DOHH2 (cell line): ENCODE results near the gene LRRC75B.
"Not testable (repeated sequence)": the region's sequence is repeated elsewhere in the genome, so short reads cannot be mapped to it uniquely, and the experiment has no call there.

ENCODE experiments used
- H3F3A ChIP-seq: fragments of 200-600 bp; sonication (generic), shearing (Covaris generic); 2 replicates; pipeline ENCODE4 v1.6.0; 2016; ENCODE audit warnings: antibody characterized with exemption, mild to moderate bottlenecking; ENCODE audit not compliant: control insufficient read depth, insufficient read depth
- H3K27ac ChIP-seq: fragments of 200-600 bp; sonication (generic); 2 replicates; pipeline ENCODE4 v1.5.1; 2014; ENCODE audit warnings: low read depth, mild to moderate bottlenecking, low read length, moderate library complexity
- H3K27me3 ChIP-seq: fragments of 200-600 bp; sonication (generic); 2 replicates; pipeline ENCODE4 v1.6.1; 2014; ENCODE audit warnings: mild to moderate bottlenecking, low read length, mixed read lengths; ENCODE audit not compliant: control insufficient read depth
- H3K36me3 ChIP-seq: fragments of 200-600 bp; sonication (generic); 2 replicates; pipeline ENCODE4 v1.6.1; 2014; ENCODE audit warnings: mild to moderate bottlenecking, low read length, moderate library complexity, mixed read lengths; ENCODE audit not compliant: control insufficient read depth
- H3K4me1 ChIP-seq: fragments of 200-600 bp; sonication (generic); 2 replicates; pipeline ENCODE4 v1.6.1; 2014; ENCODE audit warnings: mild to moderate bottlenecking, low read length, mixed read lengths; ENCODE audit not compliant: control insufficient read depth
- H3K4me2 ChIP-seq: fragments of 200-600 bp; sonication (generic); 2 replicates; pipeline ENCODE4 v1.6.0; 2014; ENCODE audit warnings: mild to moderate bottlenecking, low read length, moderate library complexity
- H3K4me3 ChIP-seq: fragments of 200-600 bp; sonication (generic); 2 replicates; pipeline ENCODE4 v1.5.1; 2014; ENCODE audit warnings: mild to moderate bottlenecking, low read length, mixed read lengths
- H3K79me2 ChIP-seq: fragments of 200-600 bp; sonication (generic); 2 replicates; pipeline ENCODE4 v1.6.1; 2014; ENCODE audit warnings: mild to moderate bottlenecking, low read length, mixed read lengths; ENCODE audit not compliant: control insufficient read depth
- H3K9me2 ChIP-seq: fragments of 200-600 bp; sonication (generic); replicated peaks from 2 replicates; pipeline ENCODE4 v1.6.1; 2014; ENCODE audit warnings: mild to moderate bottlenecking, low read length, mixed read lengths; ENCODE audit not compliant: control insufficient read depth
- H3K9me3 ChIP-seq: fragments of 200-600 bp; sonication (generic); 2 replicates; pipeline ENCODE4 v1.6.1; 2014; ENCODE audit warnings: antibody characterized with exemption, low read length, mixed read lengths; ENCODE audit not compliant: control insufficient read depth, insufficient read depth
- H4K20me1 ChIP-seq: fragments of 200-600 bp; sonication (generic); 2 replicates; pipeline ENCODE4 v1.6.0; 2014; ENCODE audit warnings: low read depth, mild to moderate bottlenecking, antibody characterized with exemption, low read length, moderate library complexity; ENCODE audit not compliant: control insufficient read depth, insufficient read depth
- CTCF ChIP-seq: fragments of 200-600 bp; sonication (generic); IDR thresholded peaks from one replicate; pipeline ENCODE4 v1.5.1; 2014; ENCODE audit warnings: antibody characterized with exemption, mild to moderate bottlenecking, low read depth, low read length; ENCODE audit not compliant: poor library complexity, severe bottlenecking
- EZH2phosphoT487 ChIP-seq: fragments of 200-600 bp; sonication (generic); IDR thresholded peaks from 2 replicates; pipeline ENCODE4 v1.6.1; 2017; ENCODE audit warnings: borderline replicate concordance, mild to moderate bottlenecking, antibody characterized with exemption, low read length, moderate library complexity, mixed read lengths

Gene LRRC75B

GRCh38 chr22:24554313-24555164, 38.3 kb downstream of the LRRC75B start, which contains the start of gene GUCD1:
GUCD1 (minus strand) TSS chr22:24555138; CDS start chr22:24554991, 147 bp downstream.
- no peak for TF ChIP-seq CTCF
- TF ChIP-seq EZH2phosphoT487: no peak

GRCh38 chr22:24553597-24554312, 39.1 kb downstream of the LRRC75B start:
- H3K9me3 ChIP-seq: no peaks in the 10 kb centered on the region
- TF ChIP-seq EZH2phosphoT487: no peak
- TF ChIP-seq CTCF: no peak
- H3K27me3 ChIP-seq: no peaks in the 10 kb centered on the region
- peaks cover 5% of the 10 kb centered on the region for H3F3A ChIP-seq
- H4K20me1 ChIP-seq: peaks cover 27% of the 10 kb centered on the region
- H3K4me1 ChIP-seq: peaks cover 43% of the 10 kb centered on the region
- peaks cover 77% of the 10 kb centered on the region for H3K36me3 ChIP-seq
- H3K4me2 ChIP-seq: peak overlapping the region; percentile 67
- H3K27ac ChIP-seq: peak overlapping the region; percentile 81
- peak overlapping the region; percentile 77 for H3K4me3 ChIP-seq
- H3K9me2 ChIP-seq: no peaks in the 10 kb centered on the region
- H3K79me2 ChIP-seq: peaks cover 95% of the 10 kb centered on the region

More at GRCh38 chr22:24554313-24555164, 38.3 kb downstream of the LRRC75B start, which contains the start of gene GUCD1:
- Histone ChIP-seq H3K36me3 (peaks cover 77% of the 10 kb centered on the region), H4K20me1 (peaks cover 34% of the 10 kb centered on the region), H3K4me1 (peaks cover 51% of the 10 kb centered on the region), H3K79me2 (peaks cover 95% of the 10 kb centered on the region), H3F3A (peaks cover 5% of the 10 kb centered on the region), H3K9me3 (no peaks in the 10 kb centered on the region), H3K9me2 (no peaks in the 10 kb centered on the region), H3K4me3 (peak within 1 kb of the TSS; percentile 92), H3K27ac (peak within 1 kb of the TSS; percentile 87), H3K27me3 (no peaks in the 10 kb centered on the region), H3K4me2 (peak within 1 kb of the TSS; percentile 78)

- Histone ChIP-seq H4K20me1 (peaks cover 23% of the 10 kb centered on the region), H3K36me3 (peaks cover 77% of the 10 kb centered on the region)
Measured at GRCh38 chr22:24552503-24553286, 40.2 kb downstream of the LRRC75B start.

More at GRCh38 chr22:24552503-24553286, 40.2 kb downstream of the LRRC75B start:
- Histone ChIP-seq H3K79me2 (peaks cover 89% of the 10 kb centered on the region), H3K27ac (peak overlapping the region; percentile 81), H3K4me2 (peak overlapping the region; percentile 67), H3K4me3 (peak overlapping the region; percentile 77), H3K4me1 (peaks cover 32% of the 10 kb centered on the region)
- H3F3A ChIP-seq, H3K9me2 ChIP-seq, H3K27me3 ChIP-seq, H3K9me3 ChIP-seq: not testable (repeated sequence)
